ELR (cell line): Measurements from ENCODE around the gene ZNF775.

Source experiments
- DNase-seq: peaks from one replicate; pipeline ENCODE4 v3.0.0-alpha.2; 2015; ENCODE audit warnings: low read depth

Gene ZNF775

DNA sequence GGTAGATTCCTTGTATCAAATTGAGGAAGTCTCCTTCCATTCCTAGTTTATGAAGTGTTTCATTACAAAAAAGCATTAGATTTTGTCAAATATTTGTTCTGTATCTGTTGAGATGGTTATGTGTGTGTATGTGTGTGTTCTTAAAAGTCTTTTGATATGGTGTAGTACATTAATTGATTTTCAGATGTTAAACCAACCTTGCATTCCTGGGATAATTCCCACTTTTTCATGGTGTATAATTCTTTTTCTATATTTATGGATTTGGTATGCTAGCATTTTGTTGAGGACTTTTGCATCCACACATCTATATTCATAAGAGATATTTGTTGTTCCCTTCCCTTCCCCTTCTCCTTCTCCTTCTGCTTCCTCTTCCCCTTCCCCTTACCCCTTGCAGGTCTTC, 62.4 kb downstream of the ZNF775 start:
- DNase-seq: no peak

DNA sequence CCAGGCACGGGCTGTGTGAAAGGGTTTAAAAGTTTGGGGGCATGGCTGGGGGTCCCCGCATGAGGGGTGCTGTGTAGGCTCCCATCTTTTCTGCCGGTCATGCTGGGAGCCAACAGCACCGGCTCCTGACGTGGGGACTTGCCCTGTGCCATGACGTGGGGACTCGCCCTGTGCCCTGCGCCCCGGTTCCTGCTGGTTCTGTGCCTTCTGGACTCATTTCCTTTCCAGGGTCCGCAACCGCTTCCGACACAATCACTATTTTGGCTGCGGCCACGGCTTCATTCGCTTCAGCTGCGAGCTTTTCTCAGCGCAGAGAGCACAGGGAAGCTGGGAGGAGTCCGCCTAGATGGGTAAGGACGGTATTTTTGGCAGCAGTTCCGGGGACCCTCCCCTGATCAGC, 63.7 kb downstream of the ZNF775 start:
- DNase-seq: no peak

DNA sequence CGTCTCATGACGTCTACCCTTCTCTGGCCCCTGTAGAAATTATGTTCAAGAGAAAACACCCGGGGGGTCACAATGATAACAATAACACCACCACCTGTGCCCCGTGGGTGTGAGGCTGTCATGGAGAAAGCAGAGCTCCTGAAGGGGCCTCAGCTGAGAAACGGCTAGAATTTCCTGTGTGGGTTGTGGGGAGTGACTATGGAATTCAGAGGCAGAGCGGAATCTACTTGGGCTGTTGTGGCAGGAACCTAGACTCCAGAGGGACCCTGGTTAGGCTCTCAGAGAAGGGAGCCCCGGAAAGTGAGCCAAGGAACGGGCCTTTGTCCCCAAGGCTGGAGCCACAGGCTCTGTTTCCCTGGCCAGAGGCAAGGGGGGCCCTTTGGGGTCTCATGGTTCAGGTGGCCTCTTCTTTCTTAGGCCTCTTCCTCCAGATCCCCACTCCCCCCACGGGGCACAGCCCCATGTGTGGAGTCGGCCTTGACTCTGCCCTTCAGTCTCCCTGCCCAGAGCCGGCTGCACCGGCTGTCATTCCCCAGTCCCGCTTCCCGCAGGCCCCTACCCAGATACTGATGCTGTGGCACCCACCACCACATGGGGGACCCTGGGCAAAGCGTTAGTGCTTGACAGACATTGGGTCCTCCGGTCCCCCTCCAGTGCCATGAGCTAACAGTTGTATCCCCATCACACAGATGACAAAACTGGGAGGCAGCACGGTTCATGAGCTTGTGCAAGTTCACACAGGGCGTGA, 64.8 kb downstream of the ZNF775 start:
- no peak for DNase-seq

DNA sequence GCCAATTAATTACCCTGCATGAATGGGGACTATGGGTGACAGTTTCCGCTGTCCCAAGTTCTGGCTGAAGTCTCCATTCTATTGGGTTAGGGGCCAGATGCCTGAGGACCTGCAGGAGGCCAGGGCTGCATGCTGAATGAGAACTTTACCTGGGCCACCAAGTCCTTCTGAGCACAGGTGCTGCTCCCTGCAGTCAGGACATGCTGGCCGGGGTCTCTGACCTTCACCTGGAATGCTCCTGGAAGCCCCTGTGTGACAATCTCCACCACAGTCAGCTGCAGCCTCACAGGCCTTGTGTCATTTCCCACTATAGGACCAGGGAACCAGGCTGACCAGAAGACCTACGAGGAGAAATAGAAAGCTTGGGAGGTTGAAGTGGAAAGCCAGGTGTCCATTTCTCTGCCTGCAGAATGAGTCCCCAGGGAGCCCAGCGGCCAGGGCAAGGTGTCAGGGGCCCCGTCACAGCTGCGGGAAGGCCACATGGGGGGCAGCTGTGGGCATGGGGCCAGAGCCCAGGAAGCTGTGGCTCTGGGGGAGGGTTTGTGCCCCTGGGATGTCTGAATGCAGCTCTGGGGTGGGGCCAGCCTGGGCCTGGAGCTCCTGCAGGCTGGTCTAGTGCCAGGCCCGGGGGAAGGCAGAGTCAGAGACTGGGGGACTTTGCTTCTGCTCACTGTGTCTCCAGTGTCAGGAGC, 65.7 kb downstream of the ZNF775 start:
- no peak for DNase-seq

DNA sequence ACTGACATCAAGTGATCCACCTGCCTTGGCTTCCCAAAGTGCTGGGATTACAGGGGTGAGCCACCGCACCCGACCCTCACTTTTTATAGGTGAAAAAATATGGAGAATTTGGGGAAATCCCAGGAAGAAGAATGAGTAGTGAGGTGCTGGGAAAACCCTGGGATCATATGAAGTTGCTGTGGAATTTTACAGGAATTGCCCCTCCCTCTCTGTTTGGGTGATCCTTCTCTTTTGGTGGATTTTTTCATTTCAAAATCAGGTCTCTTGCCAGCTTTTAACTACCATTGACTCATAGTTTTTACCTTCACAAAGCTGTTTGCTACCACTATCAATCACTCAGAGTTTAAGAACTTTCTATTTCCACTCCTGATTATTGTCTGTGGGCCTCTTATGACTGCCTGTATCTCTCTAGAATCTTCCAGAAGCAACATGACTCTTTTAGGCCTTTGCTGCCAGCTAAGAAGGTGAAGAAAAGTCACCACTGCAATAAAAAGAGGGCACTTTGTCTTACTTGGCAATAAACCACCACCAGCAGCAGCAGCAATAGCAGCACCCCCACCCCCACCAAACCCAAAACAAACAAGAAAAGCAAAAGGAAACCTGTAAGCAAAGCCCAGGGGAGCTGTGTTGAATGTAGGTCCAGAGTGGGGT, 67.3 kb downstream of the ZNF775 start:
- no peak for DNase-seq
